Nephron progenitor cell (in vitro differentiated cells): ENCODE results near the gene DBH.

Source experiments
- DNase-seq: peaks from one replicate; pipeline ENCODE4 v3.0.0; 2021
- H3K27ac Mint-ChIP-seq: 2 replicates; pipeline ENCODE4 v1.8.0; 2021; ENCODE audit warnings: mild to moderate bottlenecking, moderate library complexity, mixed read lengths
- H3K27me3 Mint-ChIP-seq: 2 replicates; pipeline ENCODE4 v1.8.0; 2021; ENCODE audit warnings: mild to moderate bottlenecking, low read depth, mixed read lengths; ENCODE audit not compliant: poor library complexity
- H3K36me3 Mint-ChIP-seq: 2 replicates; pipeline ENCODE4 v1.8.0; 2021; ENCODE audit warnings: low read depth, mixed read lengths
- H3K4me1 Mint-ChIP-seq: 2 replicates; pipeline ENCODE4 v1.8.0; 2021; ENCODE audit warnings: mixed read lengths
- H3K4me3 Mint-ChIP-seq: 2 replicates; pipeline ENCODE4 v1.8.0; 2021; ENCODE audit warnings: mild to moderate bottlenecking, moderate library complexity, mixed read lengths
- H3K9me3 Mint-ChIP-seq: 2 replicates; pipeline ENCODE4 v1.8.0; 2021; ENCODE audit warnings: mild to moderate bottlenecking, moderate library complexity, mixed read lengths
- CTCF ChIP-seq: fragments of 200-600 bp; sonication (generic); IDR thresholded peaks from 2 replicates; pipeline ENCODE4 v1.5.0; 2021; ENCODE audit warnings: antibody characterized with exemption

The DBH gene

GRCh38 chr9:133699546-133699945 is 63.4 kb downstream of the DBH start:
- Mint-ChIP-seq H3K36me3 (peaks cover 10% of the 10 kb centered on the region), H3K4me1 (peaks cover 36% of the 10 kb centered on the region), H3K4me3 (no peak overlapping the region), H3K27ac (no peak overlapping the region), H3K9me3 (peaks cover 4% of the 10 kb centered on the region), H3K27me3 (peaks cover 4% of the 10 kb centered on the region)
- DNase-seq: no peak
- no peak for TF ChIP-seq CTCF

- H3K27ac Mint-ChIP-seq: no peak overlapping the region
- peaks cover 43% of the 10 kb centered on the region for H3K4me1 Mint-ChIP-seq
- peaks cover 4% of the 10 kb centered on the region for H3K9me3 Mint-ChIP-seq
- H3K27me3 Mint-ChIP-seq: no peaks in the 10 kb centered on the region
- TF ChIP-seq CTCF: no peak
- no peak overlapping the region for H3K4me3 Mint-ChIP-seq
- DNase-seq: no peak
- H3K36me3 Mint-ChIP-seq: peaks cover 10% of the 10 kb centered on the region
These were observed 64.7 kb downstream of the DBH start for GRCh38 chr9:133700819-133701320.

- Mint-ChIP-seq H3K4me3 (peak overlapping the region; percentile 18), H3K9me3 (peaks cover 4% of the 10 kb centered on the region), H3K4me1 (peaks cover 49% of the 10 kb centered on the region), H3K27ac (peak overlapping the region; percentile 83), H3K36me3 (peaks cover 10% of the 10 kb centered on the region), H3K27me3 (no peaks in the 10 kb centered on the region)
- no peak for DNase-seq
- TF ChIP-seq CTCF: no peak
These were observed 65.3 kb downstream of the DBH start for GRCh38 chr9:133701321-133701980.

- Mint-ChIP-seq H3K9me3 (peaks cover 4% of the 10 kb centered on the region), H3K36me3 (peaks cover 10% of the 10 kb centered on the region), H3K4me3 (peak overlapping the region; percentile 52), H3K27ac (no peak overlapping the region), H3K4me1 (peaks cover 56% of the 10 kb centered on the region), H3K27me3 (no peaks in the 10 kb centered on the region)
- DNase-seq: peak; percentile 48
- TF ChIP-seq CTCF: no peak
These were observed 66.0 kb downstream of the DBH start for GRCh38 chr9:133701981-133702797.

GRCh38 chr9:133702798-133703590 is 66.8 kb downstream of the DBH start:
- Mint-ChIP-seq H3K4me1 (peaks cover 62% of the 10 kb centered on the region), H3K9me3 (peaks cover 4% of the 10 kb centered on the region), H3K36me3 (peaks cover 10% of the 10 kb centered on the region), H3K27ac (no peak overlapping the region), H3K27me3 (no peaks in the 10 kb centered on the region), H3K4me3 (peak overlapping the region; percentile 52)
- DNase-seq: peak; percentile 7
- TF ChIP-seq CTCF: no peak
